GM19324 (cell line): Measurements from ENCODE around the gene TCF19.
"Not testable (repeated sequence)": the region's sequence is repeated elsewhere in the genome, so short reads cannot be mapped to it uniquely, and the experiment has no call there.

Source experiments
- ATAC-seq: cut with Tn5 transposase; IDR thresholded peaks from one replicate; pipeline ENCODE4 v1.9.1; 2021; ENCODE audit warnings: mild to moderate bottlenecking, moderate library complexity; ENCODE audit not compliant: unreplicated experiment, low FRiP score

The TCF19 gene

GRCh38 chr6:31158863-31159855 lies 770 bp downstream of the TCF19 start:
- ATAC-seq, result no peak

DNA sequence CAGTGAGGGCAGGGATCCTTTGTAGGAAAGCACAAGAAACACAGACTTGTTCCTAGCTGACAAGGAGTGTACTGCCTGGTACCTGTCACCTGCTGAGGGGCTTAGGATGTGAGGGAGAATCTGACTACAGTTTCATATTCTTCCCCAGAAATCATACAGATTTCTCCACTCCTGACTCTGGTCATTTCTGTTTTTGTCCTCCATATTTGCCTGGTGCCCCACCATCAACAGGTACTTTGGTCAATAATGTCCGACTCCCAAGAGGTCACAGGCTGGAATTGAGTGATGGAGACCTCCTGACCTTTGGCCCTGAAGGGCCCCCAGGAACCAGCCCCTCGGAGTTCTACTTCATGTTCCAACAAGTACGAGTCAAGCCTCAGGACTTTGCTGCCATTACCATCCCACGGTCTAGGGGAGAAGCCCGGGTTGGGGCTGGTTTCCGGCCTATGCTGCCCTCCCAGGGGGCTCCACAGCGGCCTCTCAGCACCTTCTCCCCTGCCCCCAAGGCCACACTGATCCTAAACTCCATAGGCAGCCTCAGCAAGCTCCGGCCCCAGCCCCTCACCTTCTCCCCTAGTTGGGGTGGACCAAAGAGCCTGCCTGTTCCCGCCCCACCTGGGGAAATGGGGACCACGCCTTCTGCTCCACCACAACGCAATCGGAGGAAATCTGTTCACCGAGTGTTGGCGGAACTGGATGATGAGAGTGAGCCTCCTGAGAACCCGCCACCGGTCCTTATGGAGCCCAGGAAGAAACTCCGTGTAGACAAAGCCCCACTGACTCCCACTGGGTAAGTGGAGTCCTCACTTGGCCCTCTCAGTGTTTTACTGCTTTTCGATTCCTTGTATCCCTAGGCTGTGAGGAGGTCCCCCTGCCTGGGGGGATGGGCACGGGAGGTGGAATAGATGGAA lies 3.1 kb downstream of the TCF19 start:
- ATAC-seq, result no peak

- no peak for ATAC-seq
Observed at GRCh38 chr6:31162463-31163165, 4.2 kb downstream of the TCF19 start.

DNA sequence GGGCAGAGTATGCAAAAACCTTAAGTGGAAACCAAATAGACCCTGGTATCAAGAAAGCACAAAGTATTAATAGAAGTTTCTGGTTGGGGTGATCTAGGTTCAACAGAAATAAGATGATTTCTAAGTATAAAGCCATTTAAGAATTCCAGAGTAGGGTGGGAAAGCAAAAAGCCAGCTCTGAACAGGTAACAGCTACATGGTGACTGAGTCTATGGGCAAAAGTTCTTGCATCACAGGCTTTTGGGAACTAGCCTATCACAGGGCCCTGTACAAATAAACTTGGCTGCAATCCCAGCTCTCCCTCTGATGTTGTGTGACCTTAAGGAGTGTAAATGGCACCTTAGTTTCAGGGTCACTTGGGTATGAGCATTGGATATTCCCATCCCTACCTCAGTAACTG lies 5.5 kb downstream of the TCF19 start:
- ATAC-seq, result no peak

- ATAC-seq, result not testable (repeated sequence)
Observed at GRCh38 chr6:31164475-31165063, 6.2 kb downstream of the TCF19 start.

DNA sequence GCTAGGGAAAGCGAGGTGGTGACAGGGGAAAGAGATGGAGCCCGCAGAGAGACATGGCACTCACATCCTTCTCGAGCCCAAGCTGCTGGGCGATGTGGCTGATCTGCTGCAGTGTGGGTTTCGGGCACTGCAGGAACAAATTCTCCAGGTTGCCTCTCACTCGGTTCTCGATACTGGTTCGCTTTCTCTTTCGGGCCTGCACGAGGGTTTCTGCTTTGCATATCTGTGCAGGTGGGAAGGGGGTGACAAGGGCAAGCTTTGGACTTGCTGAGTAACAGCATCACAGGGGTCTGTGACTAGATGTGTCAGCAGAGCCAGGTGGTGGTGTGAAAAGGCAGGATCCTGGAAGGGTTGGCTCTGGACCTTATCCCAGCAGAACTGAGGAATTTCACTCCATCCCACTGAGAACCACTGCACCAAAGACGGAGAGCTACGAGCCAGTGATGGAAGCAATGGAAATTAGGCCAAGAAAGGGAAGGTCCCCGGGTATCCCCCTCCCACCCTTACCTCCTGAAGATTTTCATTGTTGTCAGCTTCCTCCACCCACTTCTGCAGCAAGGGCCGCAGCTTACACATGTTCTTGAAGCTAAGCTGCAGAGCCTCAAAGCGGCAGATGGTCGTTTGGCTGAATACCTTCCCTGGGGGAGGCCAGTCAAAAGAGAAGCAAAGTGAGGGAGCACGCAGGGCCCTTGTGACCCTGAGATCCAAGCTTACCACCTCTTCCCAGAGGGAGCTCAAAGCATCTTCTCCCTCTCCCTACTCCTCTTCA lies 6.9 kb downstream of the TCF19 start:
- peak; percentile 61 for ATAC-seq

DNA sequence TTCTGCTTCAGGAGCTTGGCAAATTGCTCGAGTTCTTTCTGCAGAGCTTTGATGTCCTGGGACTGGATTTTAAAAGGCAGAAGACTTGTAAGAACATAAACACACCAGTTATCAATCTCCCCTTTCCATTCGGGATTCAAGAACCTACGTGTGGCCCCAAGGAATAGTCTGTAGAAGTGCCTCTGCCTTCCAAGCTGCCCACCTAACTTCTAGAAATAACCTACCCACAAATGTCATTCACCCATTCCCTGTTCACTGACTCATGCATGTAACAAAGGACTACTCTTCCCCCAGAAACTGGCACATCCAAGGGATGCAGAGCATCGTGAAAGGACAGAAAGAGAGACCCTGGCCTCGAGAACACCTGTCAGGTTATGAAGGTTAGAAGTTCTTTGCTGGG lies 7.6 kb downstream of the TCF19 start:
- ATAC-seq, result no peak

DNA sequence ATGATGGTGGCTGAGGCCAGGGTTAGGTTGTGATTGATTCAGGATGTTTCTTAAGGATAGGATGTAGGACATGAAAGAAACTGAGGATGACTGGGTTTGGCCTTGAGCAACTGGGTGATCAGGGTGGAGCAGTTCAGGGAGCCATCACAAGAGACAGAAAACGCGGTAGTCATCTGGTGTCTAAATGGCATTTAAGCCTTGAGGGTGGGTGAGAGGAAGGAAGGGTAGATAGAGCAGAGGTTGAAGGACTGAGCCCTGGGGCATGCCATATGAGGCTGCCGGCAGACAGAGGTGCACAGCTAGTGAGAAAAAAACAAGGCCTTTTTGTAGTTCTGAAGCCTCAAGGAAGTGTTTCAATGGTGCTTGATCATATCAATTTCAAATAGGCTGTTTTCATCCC lies 10.2 kb downstream of the TCF19 start:
- no peak for ATAC-seq

- ATAC-seq, result no peak
Observed at GRCh38 chr6:31169123-31169857, 10.9 kb downstream of the TCF19 start.

GRCh38 chr6:31169858-31170599 lies 11.6 kb downstream of the TCF19 start:
- not testable (repeated sequence) for ATAC-seq

DNA sequence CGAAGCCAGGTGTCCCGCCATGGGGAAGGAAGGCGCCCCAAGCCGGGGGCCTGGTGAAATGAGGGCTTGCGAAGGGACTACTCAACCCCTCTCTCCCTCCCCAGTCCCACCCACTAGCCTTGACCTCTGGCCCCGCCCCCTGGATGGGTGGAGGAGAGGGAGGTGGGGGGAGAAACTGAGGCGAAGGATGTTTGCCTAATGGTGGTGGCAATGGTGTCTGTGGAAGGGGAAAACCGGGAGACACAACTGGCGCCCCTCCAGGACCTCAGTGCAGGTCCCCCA lies 12.2 kb downstream of the TCF19 start, which contains the start of gene POU5F1:
Gene POU5F1, minus strand, starts transcription at position 83 of the 282 bp plus-strand sequence. Its CDS starts 62 bp downstream, at position 21.
- no peak for ATAC-seq

- no peak for ATAC-seq
Observed at GRCh38 chr6:31170987-31171671, 12.7 kb downstream of the TCF19 start.

- ATAC-seq, result no peak
Observed at GRCh38 chr6:31171931-31172905, 13.8 kb downstream of the TCF19 start.

GRCh38 chr6:31172973-31173384 lies 14.6 kb downstream of the TCF19 start:
- no peak for ATAC-seq

DNA sequence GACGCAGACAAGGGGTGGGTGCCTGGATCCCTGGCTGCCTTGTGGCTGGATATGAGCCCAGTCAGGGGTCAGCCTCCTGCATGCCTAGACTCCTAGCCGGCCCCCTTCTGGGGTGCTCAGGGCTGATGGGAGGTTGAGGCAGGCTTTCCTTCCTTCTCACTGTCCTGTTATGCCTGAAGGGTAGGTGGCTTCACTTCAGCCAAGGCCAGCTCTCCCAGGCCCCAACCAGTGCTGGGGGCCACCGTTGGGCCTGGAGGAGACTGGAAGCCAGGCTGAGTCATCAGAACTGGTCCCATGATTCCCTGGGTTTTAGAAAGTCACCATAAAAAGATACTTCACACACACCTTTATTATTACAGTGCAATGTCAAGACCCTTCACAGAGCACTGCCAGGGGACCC lies 15.0 kb downstream of the TCF19 start:
- ATAC-seq, result no peak

DNA sequence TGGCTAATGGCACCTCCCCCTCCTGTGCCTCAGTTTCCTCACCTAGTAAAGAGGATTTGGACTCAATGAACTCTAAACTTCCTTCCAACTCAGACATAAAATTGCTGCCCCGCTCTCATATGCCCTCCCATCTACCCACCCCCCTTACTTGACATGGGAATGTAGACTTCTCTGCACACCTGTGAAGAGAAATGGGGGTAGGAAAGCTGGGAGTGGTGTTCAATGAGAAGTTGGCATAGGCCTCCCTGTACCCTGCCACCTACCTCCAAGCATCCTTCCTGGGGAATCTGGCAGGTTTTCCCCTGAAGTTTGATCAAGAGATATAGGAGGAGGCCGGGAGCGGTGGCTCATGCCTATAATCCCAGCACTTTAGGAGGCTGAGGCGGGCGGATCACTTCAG lies 16.0 kb downstream of the TCF19 start:
- ATAC-seq, result no peak
